ENCODE measurements around the gene GPHB5. TPM values are rescaled to one million over a fixed set of nuclear protein-coding genes. Genes with fewer than 3 reads are reported as not detected.

Gene GPHB5
- total and polyA plus RNA-seq, 7 experiments from 2014 or later: not detected

DNA sequence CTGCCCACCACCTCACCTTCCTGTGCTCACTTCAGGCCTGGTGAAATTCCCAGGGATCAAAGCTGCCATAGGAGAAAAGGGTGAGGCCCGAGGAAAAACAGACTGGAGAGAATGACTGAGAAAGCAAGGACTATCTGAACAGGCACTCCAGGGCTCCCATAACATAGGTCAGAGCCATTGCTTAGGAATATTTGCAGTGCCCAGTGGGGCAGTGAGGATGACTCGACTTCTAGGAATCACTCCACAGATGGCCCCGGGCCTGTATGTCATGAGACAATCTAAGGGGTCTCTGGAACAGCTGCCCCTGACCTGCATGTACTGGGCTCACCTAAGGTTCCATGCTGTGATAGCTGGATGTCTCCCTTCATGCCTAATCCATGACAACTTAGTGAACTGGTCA is 51.6 kb downstream of the GPHB5 start:
- CTCF ChIA-PET: no interaction called here
- H3K4me1 Mint-ChIP-seq: no peaks in the 10 kb centered on the region
- H3K27ac Mint-ChIP-seq: no peak overlapping the region

DNA sequence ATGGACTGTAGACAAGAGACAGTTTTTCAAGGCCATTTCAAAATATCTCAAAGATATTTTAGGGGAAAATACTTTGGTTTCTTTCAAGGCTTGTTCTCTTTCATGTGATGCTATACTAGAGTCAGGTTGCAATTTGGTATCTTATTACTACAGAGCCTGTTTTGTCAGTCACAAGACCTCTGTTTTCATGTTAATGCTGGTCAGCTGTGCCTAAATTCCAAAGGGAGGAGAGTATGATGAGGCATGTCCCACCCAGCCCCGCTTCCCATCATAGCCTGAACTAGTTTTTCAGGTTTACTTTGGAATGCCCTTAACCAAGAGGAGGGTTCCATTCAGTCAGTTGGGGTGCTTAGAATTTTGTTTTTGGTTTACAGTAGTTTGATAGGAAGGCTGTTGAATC is 52.6 kb downstream of the GPHB5 start:
- no peaks in the 10 kb centered on the region for H3K4me1 ChIP-seq (ENCODE audit: control insufficient read depth in 2 of 2, insufficient read depth in 2 of 2, low read length in 2 of 2)
- no peak overlapping the region for H3K4me3 Mint-ChIP-seq
- H3K36me3 ChIP-seq (ENCODE audit: control insufficient read depth in 2 of 3, insufficient read depth in 3 of 3, low read length in 3 of 3): no peaks in the 10 kb centered on the region
- no peak for DNase-seq
- intact Hi-C loops (cut with micrococcal nuclease): no loop called here
- no peak overlapping the region for H3K4me3 ChIP-seq (ENCODE audit: low read length)
- H3K9me3 Mint-ChIP-seq: peaks cover 0 to 8% (median 4%) of the 10 kb centered on the region in 11 donors
- no peaks in the 10 kb centered on the region for H3K9me3 ChIP-seq (ENCODE audit: control insufficient read depth in 2 of 3, low read length in 3 of 3)
- H3K36me3 Mint-ChIP-seq: no peaks in the 10 kb centered on the region
- ChIA-PET POLR2A (no interaction called here), CTCF (no interaction called here)
- H3K27me3 Mint-ChIP-seq: peaks cover 5 to 59% (median 24%) of the 10 kb centered on the region in 5 donors
- H3K27ac Mint-ChIP-seq: no peak overlapping the region
- no peaks in the 10 kb centered on the region for H3K27me3 ChIP-seq (ENCODE audit: control insufficient read depth in 2 of 2, insufficient read depth in 2 of 2, low read length in 2 of 2)
- no peak overlapping the region for H3K27ac ChIP-seq (ENCODE audit: low read depth, low read length)
- no peak for ATAC-seq
- H3K4me1 Mint-ChIP-seq: no peaks in the 10 kb centered on the region

More for the DNA sequence above, 51.6 kb downstream of the GPHB5 start:
- Histone ChIP-seq H3K27ac (ENCODE audit: low read depth, low read length) (no peak overlapping the region), H3K4me1 (ENCODE audit: control insufficient read depth in 2 of 2, insufficient read depth in 2 of 2, low read length in 2 of 2) (no peaks in the 10 kb centered on the region), H3K27me3 (ENCODE audit: control insufficient read depth in 2 of 2, insufficient read depth in 2 of 2, low read length in 2 of 2) (no peaks in the 10 kb centered on the region), H3K4me3 (ENCODE audit: low read length) (no peak overlapping the region), H3K9me3 (ENCODE audit: control insufficient read depth in 2 of 3, low read length in 3 of 3) (no peaks in the 10 kb centered on the region), H3K36me3 (ENCODE audit: control insufficient read depth in 2 of 3, insufficient read depth in 3 of 3, low read length in 3 of 3) (no peaks in the 10 kb centered on the region)
- peaks cover 5 to 54% (median 19%) of the 10 kb centered on the region in 5 donors for H3K27me3 Mint-ChIP-seq
- no peaks in the 10 kb centered on the region for H3K36me3 Mint-ChIP-seq
- POLR2A ChIA-PET: no interaction called here
- peaks cover 0 to 8% (median 4%) of the 10 kb centered on the region in 11 donors for H3K9me3 Mint-ChIP-seq
- no peak overlapping the region for H3K4me3 Mint-ChIP-seq
- intact Hi-C loops (cut with micrococcal nuclease): no loop called here
- ATAC-seq (no peak), DNase-seq (no peak)

Other genes with a start within 250 kb of the GPHB5 start
- gene RHOJ, start 114.5 kb downstream of the GPHB5 start, total RNA-seq: not detected
- gene RHOJ, start 114.5 kb downstream of the GPHB5 start, polyA plus RNA-seq: not detected
- 10 to 100 TPM; 36.9 to 47.8 (median 37.7) TPM for gene PPP2R5E, start 224.4 kb upstream of the GPHB5 start, total RNA-seq
- gene PPP2R5E, start 224.4 kb upstream of the GPHB5 start, polyA plus RNA-seq: 10 to 100 TPM; 29.2 to 36.4 TPM